IPS DF 4.7 (cell line): ENCODE results near the gene TAS2R50.

ENCODE experiments used
- DNase-seq: peaks from one replicate; pipeline ENCODE4 v3.0.0-alpha.2; 2013; ENCODE audit warnings: low spot score; ENCODE audit errors: extremely low read depth

TAS2R50 gene

DNA sequence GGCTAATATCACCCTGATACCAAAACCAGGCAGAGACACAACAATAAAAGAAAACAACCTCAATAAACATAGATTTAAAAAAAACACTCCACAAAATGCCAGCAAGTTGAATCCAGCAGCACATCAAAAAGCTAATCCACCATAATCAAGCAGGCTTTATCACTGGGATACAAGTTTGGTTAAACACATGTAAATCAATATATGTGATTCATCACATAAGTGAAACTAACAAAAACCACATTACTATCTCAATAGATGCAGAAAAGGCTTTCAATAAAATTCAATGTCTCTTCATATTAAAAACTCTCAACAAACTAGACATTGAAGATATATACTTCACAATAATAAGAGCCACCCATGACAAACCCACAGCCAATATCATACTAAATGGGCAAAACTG lies 30.6 kb downstream of the TAS2R50 start:
- no peak for DNase-seq

DNA sequence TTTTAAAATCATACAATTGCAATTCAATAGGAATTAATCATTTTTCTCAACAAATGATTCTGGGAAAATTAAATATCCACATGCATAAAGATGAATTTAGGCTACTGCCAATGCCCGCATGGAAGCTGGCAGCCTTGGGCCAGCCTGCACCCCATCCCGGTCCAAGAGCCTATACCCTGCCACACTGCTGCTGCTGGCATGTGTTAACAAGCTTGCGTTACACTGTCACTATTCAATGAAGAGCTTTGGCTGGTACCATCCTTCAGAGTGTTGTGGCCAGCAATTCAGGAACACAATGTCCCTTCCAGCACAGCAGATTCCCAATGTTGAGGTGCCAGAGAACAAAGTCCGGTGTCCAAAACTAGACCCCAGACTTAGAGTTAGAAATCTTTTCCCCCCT lies 34.1 kb downstream of the TAS2R50 start:
- DNase-seq, result no peak

DNA sequence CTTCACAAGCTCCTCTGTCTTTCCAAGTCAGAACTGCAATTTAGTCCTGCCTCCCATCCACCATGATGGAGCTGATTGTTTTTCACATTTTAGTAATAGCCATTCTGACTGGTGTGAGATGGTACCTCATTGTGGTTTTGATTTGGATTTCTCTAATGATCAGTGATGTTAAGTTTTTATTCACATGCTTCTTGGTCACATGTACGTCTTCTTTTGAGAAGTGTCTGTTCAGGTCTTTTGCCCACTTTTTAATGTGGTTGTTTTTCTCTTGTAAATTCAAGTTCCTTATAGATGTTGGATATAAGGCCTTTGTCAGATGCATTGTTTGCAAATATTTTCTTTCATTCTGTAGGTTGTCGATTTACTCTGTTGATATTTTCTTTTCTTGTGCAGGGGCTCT lies 43.5 kb downstream of the TAS2R50 start:
- DNase-seq, result no peak

DNA sequence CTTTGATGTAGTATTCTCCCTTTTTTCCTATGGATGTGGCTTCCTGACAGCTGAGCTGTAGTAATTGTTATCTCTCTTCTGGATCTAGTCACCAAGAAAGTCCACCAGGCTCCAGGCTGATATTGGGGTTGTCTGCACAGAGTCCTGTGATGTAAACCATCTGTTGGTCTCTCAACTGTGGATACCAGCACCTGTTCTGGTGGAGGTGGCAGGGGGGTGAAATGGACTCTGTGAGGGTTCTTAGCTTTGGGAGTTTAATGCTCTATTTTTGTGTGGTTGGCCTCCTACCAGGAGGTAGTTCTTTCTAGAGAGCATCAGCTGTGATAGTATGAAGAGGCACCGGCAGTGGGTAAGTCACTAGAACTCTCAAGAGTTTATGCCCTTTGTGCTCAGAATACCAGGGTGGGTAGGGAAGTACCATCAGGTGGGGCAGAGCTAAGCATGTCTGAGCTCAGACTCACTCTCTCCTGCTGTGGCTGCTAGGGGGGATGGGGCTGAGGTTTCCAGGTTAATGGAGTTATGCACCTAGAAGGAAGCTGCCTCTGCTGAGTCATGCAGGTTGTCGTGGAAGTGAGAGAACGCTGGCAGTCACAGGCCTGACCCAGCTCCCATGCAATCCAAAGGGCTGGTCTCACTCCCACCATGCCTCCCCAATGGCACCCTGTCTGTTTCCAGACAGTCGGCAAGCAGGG lies 44.6 kb downstream of the TAS2R50 start:
- DNase-seq, result peak; percentile 28

DNA sequence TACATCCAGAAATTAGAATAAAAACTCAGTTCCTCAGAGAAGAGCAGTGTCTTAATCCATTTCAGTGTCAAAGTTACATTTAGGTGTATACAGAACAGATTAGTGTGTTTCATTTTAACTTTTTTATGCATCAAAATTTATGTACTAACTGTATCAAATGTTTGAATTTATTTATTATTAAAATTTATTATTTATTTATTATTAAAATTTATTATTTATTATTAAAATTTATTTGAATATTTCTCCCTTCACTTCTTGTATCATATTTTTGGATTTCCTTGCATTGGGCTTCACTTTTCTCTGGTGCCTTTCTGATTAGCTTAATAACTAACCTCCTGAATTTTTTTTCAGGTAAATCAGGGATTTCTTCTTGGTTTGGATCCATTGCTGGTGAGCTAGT lies 45.3 kb downstream of the TAS2R50 start:
- no peak for DNase-seq

DNA sequence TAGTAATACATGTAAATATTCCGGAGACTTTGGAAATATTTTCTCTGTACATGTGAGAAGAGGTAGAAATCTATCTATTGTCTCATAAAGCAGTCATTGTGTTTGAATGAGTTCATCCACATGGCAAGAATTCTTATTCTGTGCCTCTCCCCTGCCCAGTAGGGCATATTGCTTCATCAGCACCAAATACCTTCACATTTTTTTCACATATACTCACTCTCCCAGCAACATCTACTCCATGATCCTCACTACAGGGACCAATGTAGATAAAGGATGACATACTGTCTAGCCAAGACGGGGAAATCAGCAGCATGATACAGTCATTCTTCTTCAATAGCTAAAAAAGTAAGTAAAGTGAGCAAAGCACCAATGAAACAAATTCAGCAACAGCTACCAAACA lies 46.3 kb downstream of the TAS2R50 start:
- DNase-seq, result no peak

DNA sequence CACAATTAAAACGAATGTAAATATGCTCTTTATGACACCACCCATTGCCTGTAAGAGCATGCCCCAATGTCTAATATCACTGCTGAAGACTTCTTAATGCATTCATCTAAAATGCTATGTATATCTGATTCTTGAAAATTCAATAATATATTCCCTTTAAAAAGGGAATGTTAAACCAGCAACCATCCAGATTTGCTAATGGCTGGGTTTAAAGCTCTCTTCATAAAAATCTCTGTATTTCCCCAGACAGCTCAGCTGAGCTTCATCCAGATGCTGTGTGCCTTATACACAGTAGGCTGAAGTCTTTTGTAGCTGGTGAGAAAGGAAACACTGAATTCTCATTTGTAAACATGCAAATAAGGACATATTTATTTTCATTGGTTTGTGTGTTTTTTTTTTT lies 47.5 kb downstream of the TAS2R50 start, which contains the start of gene TAS2R14:
TSS of gene TAS2R14 (minus strand) at position 101 of the 400 bp plus-strand sequence. CDS start at position 45, 56 bp downstream.
- no peak for DNase-seq

DNA sequence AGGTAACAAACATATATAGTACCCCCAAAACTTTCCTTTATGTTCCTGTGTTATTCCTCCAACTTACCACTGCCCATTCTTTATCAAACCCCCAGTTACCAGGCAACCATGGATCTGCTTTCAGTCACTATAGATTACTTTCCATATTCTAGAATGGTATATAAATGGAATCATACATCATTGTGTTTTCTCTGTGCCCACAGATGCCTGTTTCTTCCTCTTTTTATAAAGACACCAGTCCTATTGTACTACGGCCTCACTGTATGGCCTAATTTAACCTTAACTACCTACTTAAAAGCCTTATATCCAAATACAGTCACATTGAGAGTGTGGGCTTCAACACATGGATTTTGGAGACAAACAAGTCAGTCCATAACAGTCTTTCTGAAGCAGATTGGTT lies 50.2 kb downstream of the TAS2R50 start:
- DNase-seq, result no peak
